K562 (cell line): ENCODE data around the gene PLEKHH3. TPM values are rescaled to one million over a fixed set of nuclear protein-coding genes. Genes with fewer than 3 reads are reported as not detected.

Source experiments
- NFE2 ChIP-seq: IDR thresholded peaks from 2 replicates; pipeline ENCODE4 v1.6.1; 2014; ENCODE audit warnings: antibody characterized with exemption, low read depth
- NFE2L1 ChIP-seq: fragments of 450-650 bp; IDR thresholded peaks from 2 replicates; pipeline ENCODE4 v1.6.1; 2016; ENCODE audit warnings: missing genetic modification characterization, low read depth, mild to moderate bottlenecking, missing compliant biosample characterization, moderate library complexity, borderline replicate concordance
- NFYB ChIP-seq: IDR thresholded peaks from 2 replicates; pipeline ENCODE4 v1.6.1; 2011; ENCODE audit warnings: mild to moderate bottlenecking, moderate library complexity; ENCODE audit not compliant: insufficient read length; ENCODE audit errors: extremely low read depth
- NUFIP1 ChIP-seq: fragments of 450-650 bp; IDR thresholded peaks from 2 replicates; pipeline ENCODE4 v1.6.1; 2018; ENCODE audit not compliant: partially characterized antibody
- PRDM10 ChIP-seq: fragments of 450-650 bp; IDR thresholded peaks from 2 replicates; pipeline ENCODE4 v1.6.1; 2018; ENCODE audit not compliant: partially characterized antibody
- U2AF1 ChIP-seq: fragments of 200-400 bp; formaldehyde crosslinking; optimal IDR thresholded peaks from 2 replicates; pipeline ENCODE3; 2017; ENCODE audit warnings: mild to moderate bottlenecking, low read depth, low read length, moderate library complexity
- ZKSCAN3 ChIP-seq: fragments of 250-450 bp; sonication (Bioruptor Pico); IDR thresholded peaks from 2 replicates; pipeline ENCODE4 v1.4.0; 2020
- ZNF318 ChIP-seq, 2 experiments: fragments of 450-650 bp; IDR thresholded peaks; 2 replicates each; pipeline ENCODE4 v1.6.1; 2016; ENCODE audit warnings: mild to moderate bottlenecking in 2 of 2, borderline replicate concordance in 1 of 2, low read depth in 1 of 2, moderate library complexity in 1 of 2
- ZNF324 ChIP-seq: fragments of 250-450 bp; sonication (Bioruptor Pico); IDR thresholded peaks from 2 replicates; pipeline ENCODE4 v1.4.0; 2020; ENCODE audit warnings: mild to moderate bottlenecking
- ZNF347 ChIP-seq: fragments of 450-650 bp; formaldehyde crosslinking; IDR thresholded peaks from 2 replicates; pipeline ENCODE4 v1.4.0; 2020; ENCODE audit warnings: low read depth, mild to moderate bottlenecking, moderate library complexity
- ZNF436 ChIP-seq: fragments of 250-450, 450-650 bp; sonication (Bioruptor Pico); formaldehyde crosslinking; IDR thresholded peaks from 2 replicates; pipeline ENCODE4 v1.7.0; 2020; ENCODE audit warnings: mild to moderate bottlenecking
- ZNF512 ChIP-seq: IDR thresholded peaks from 2 replicates; pipeline ENCODE4 v1.6.1; 2016; ENCODE audit warnings: missing genetic modification characterization, missing compliant biosample characterization
- ZNF668 ChIP-seq: fragments of 250-450 bp; sonication (Bioruptor Pico); IDR thresholded peaks from 2 replicates; pipeline ENCODE4 v1.8.0; 2022; ENCODE audit warnings: mild to moderate bottlenecking, inconsistent platforms
- polyA plus RNA-seq, 8 experiments: library from polyadenylated mRNA; depleted of rRNA in 4 of 8; stranded (reverse) in 5 of 8; unstranded in 3 of 8; fragments of >200 nt; fragmentation: Nextera tagmentation in 2 of 8; fragmentation: Illumina TruSeq in 1 of 8; extraction: Ambion mirVana in 2 of 8; extraction: Trizol in 1 of 8; gene quantifications; 2 replicates each; pipeline versions ENCODE4 v1.2.1 to v1.2.3, GENCODE V29; 2011 to 2014; ENCODE audit warnings: inconsistent platforms in 1 of 8, missing spikeins in 1 of 8
- total RNA-seq, 7 experiments: library from RNA; depleted of rRNA in 6 of 7; stranded (reverse); fragments of >200 nt in 6 of 7; fragmentation: Illumina TruSeq in 2 of 7; extraction: Trizol in 2 of 7; gene quantifications; 2 replicates each; pipeline versions ENCODE4 v1.2.1 to v1.2.3, GENCODE V29; 2011 to 2021; ENCODE audit warnings: low replicate concordance in 1 of 7

PLEKHH3 gene
- total and polyA plus RNA-seq, 9 of the 15 experiments (the other 6 are each of a cell fraction or from before 2014, with no cell fraction given) = 0.58 to 34.5 (median 5.0) TPM

GRCh38 chr17:42679492-42680330 is 2.9 kb upstream of the PLEKHH3 start (continued):
- peak; percentile 47 for TF ChIP-seq U2AF1
- TF ChIP-seq ZNF668 (CRISPR knock-in tag) = no peak
- no peak for TF ChIP-seq ZNF436 (CRISPR knock-in tag)
- no peak for TF ChIP-seq ZKSCAN3 (CRISPR knock-in tag)
- no peak for TF ChIP-seq ZNF512 (tag)
- no peak for TF ChIP-seq NFE2L1 (tag)
- TF ChIP-seq PRDM10 = no peak
- no peak for TF ChIP-seq ZNF324 (CRISPR knock-in tag)
- TF ChIP-seq NUFIP1 = no peak
- no peak for TF ChIP-seq NFYB
- TF ChIP-seq ZNF347 (CRISPR knock-in tag) = no peak
- no peak for TF ChIP-seq ZNF318 (IDR thresholded peaks at IDR 0.05; ENCODE audit: borderline replicate concordance in 1 of 2, low read depth in 1 of 2)
- no peak for TF ChIP-seq NFE2
